Activated naive CD4-positive, alpha-beta T cell treated with anti-CD3 and anti-CD28 coated beads, Interleukin-2, amount 50 U/mL, for 72 hours (primary cell): ENCODE results near the gene SETX. TPM values are rescaled to one million over a fixed set of nuclear protein-coding genes. Genes with fewer than 3 reads are reported as not detected.

ENCODE experiments used
- ATAC-seq, 2 donors: fragments of 150-1000 bp; cut with Tn5 transposase; 2 replicates each; pipeline ENCODE4 v1.10.0; 2021; ENCODE audit warnings: mild to moderate bottlenecking in 2 of 2, moderate library complexity in 2 of 2
- DNase-seq, 2 donors: peaks; one replicate each; pipeline ENCODE4 v3.0.0; 2021 to 2022; ENCODE audit warnings: low spot score in 2 of 2
- H3K27ac Mint-ChIP-seq, 2 donors: one replicate each; pipeline ENCODE4 v1.8.0; 2022; ENCODE audit warnings: mild to moderate bottlenecking in 2 of 2, mixed read lengths in 2 of 2
- H3K36me3 Mint-ChIP-seq, 2 donors: one replicate each; pipeline ENCODE4 v1.8.0; 2022; ENCODE audit warnings: mixed read lengths in 2 of 2
- H3K9me3 Mint-ChIP-seq, 2 donors: one replicate each; pipeline ENCODE4 v1.8.0; 2022; ENCODE audit warnings: mixed read lengths in 2 of 2
- total RNA-seq, 2 donors: library from RNA; stranded (reverse); gene quantifications; one replicate each; pipeline ENCODE4 v1.2.3, GENCODE V29; 2022

The SETX gene
- total RNA-seq, 2 donors from 2014 or later: 43.1 to 45.0 TPM

GRCh38 chr9:132238992-132239391 is 115.8 kb downstream of the SETX start:
- no peak overlapping the region for H3K27ac Mint-ChIP-seq
- ATAC-seq: no peak
- H3K9me3 Mint-ChIP-seq: no peaks in the 10 kb centered on the region
- peaks cover 0 to 4% of the 10 kb centered on the region in 2 donors for H3K36me3 Mint-ChIP-seq
- no peak for DNase-seq

- ATAC-seq (no peak), DNase-seq (no peak)
- no peaks in the 10 kb centered on the region for H3K9me3 Mint-ChIP-seq
- no peak overlapping the region for H3K27ac Mint-ChIP-seq
- peaks cover 0 to 4% of the 10 kb centered on the region in 2 donors for H3K36me3 Mint-ChIP-seq
These were observed 116.5 kb downstream of the SETX start for GRCh38 chr9:132238026-132238972.

GRCh38 chr9:132237481-132237880 is 117.3 kb downstream of the SETX start:
- DNase-seq (no peak), ATAC-seq (no peak)
- Mint-ChIP-seq H3K9me3 (no peaks in the 10 kb centered on the region), H3K36me3 (peaks cover 0 to 4% of the 10 kb centered on the region in 2 donors), H3K27ac (no peak overlapping the region)

- Mint-ChIP-seq H3K27ac (peak overlapping the region in 1 of 2 donors; percentile 70), H3K36me3 (no peaks in the 10 kb centered on the region), H3K9me3 (no peaks in the 10 kb centered on the region)
- DNase-seq (no peak), ATAC-seq (no peak)
These were observed 118.0 kb downstream of the SETX start for GRCh38 chr9:132236662-132237311.

- DNase-seq: peak in 1 of 2 donors; percentile 88
- H3K36me3 Mint-ChIP-seq: no peaks in the 10 kb centered on the region
- ATAC-seq: peak in 1 of 2 donors; percentile 17
- H3K9me3 Mint-ChIP-seq: no peaks in the 10 kb centered on the region
- no peak overlapping the region for H3K27ac Mint-ChIP-seq
These were observed 118.7 kb downstream of the SETX start for GRCh38 chr9:132235894-132236661.

GRCh38 chr9:132235125-132235524 is 119.7 kb downstream of the SETX start:
- Mint-ChIP-seq H3K9me3 (no peaks in the 10 kb centered on the region), H3K36me3 (no peaks in the 10 kb centered on the region), H3K27ac (no peak overlapping the region)
- DNase-seq (no peak), ATAC-seq (no peak)

- no peak for ATAC-seq
- Mint-ChIP-seq H3K36me3 (no peaks in the 10 kb centered on the region), H3K27ac (peak overlapping the region in 1 of 2 donors; percentile 44), H3K9me3 (no peaks in the 10 kb centered on the region)
- no peak for DNase-seq
These were observed 120.3 kb downstream of the SETX start for GRCh38 chr9:132234535-132234934.

- DNase-seq (no peak), ATAC-seq (no peak)
- Mint-ChIP-seq H3K27ac (no peak overlapping the region), H3K36me3 (no peaks in the 10 kb centered on the region), H3K9me3 (no peaks in the 10 kb centered on the region)
These were observed 121.6 kb downstream of the SETX start for GRCh38 chr9:132233138-132233537.

- DNase-seq (no peak), ATAC-seq (no peak)
- Mint-ChIP-seq H3K9me3 (no peaks in the 10 kb centered on the region), H3K27ac (no peak overlapping the region), H3K36me3 (no peaks in the 10 kb centered on the region)
These were observed 122.3 kb downstream of the SETX start for GRCh38 chr9:132232522-132232921.

- Mint-ChIP-seq H3K27ac (no peak overlapping the region), H3K9me3 (no peaks in the 10 kb centered on the region), H3K36me3 (no peaks in the 10 kb centered on the region)
- DNase-seq (no peak), ATAC-seq (no peak)
These were observed 123.6 kb downstream of the SETX start for GRCh38 chr9:132231019-132231701.

- Mint-ChIP-seq H3K27ac (no peak overlapping the region), H3K9me3 (no peaks in the 10 kb centered on the region), H3K36me3 (no peaks in the 10 kb centered on the region)
- DNase-seq (no peak), ATAC-seq (no peak)
These were observed 124.2 kb downstream of the SETX start for GRCh38 chr9:132230605-132231004.

GRCh38 chr9:132228062-132228461 is 126.7 kb downstream of the SETX start:
- Mint-ChIP-seq H3K27ac (peak overlapping the region in 1 of 2 donors; percentile 58), H3K9me3 (no peaks in the 10 kb centered on the region), H3K36me3 (no peaks in the 10 kb centered on the region)
- ATAC-seq (peak in 1 of 2 donors; percentile 26), DNase-seq (no peak)

GRCh38 chr9:132226571-132227430 is 128.0 kb downstream of the SETX start:
- DNase-seq: no peak
- Mint-ChIP-seq H3K9me3 (no peaks in the 10 kb centered on the region), H3K27ac (no peak overlapping the region), H3K36me3 (no peaks in the 10 kb centered on the region)
- no peak for ATAC-seq

GRCh38 chr9:132224645-132225044 is 130.1 kb downstream of the SETX start:
- Mint-ChIP-seq H3K27ac (no peak overlapping the region), H3K36me3 (no peaks in the 10 kb centered on the region), H3K9me3 (no peaks in the 10 kb centered on the region)
- DNase-seq (no peak), ATAC-seq (no peak)

- Mint-ChIP-seq H3K9me3 (no peaks in the 10 kb centered on the region), H3K36me3 (no peaks in the 10 kb centered on the region), H3K27ac (no peak overlapping the region)
- DNase-seq: no peak
- no peak for ATAC-seq
These were observed 132.8 kb downstream of the SETX start for GRCh38 chr9:132221941-132222340.

GRCh38 chr9:132218208-132218607 is 136.6 kb downstream of the SETX start:
- H3K9me3 Mint-ChIP-seq: no peaks in the 10 kb centered on the region
- no peak for ATAC-seq
- H3K36me3 Mint-ChIP-seq: no peaks in the 10 kb centered on the region

More at GRCh38 chr9:132218208-132218607, 136.6 kb downstream of the SETX start:
- DNase-seq: no peak
- no peak overlapping the region for H3K27ac Mint-ChIP-seq
